Motor neuron (in vitro differentiated cells): Measurements from ENCODE around the gene FST. TPM values are rescaled to one million over a fixed set of nuclear protein-coding genes. Genes with fewer than 3 reads are reported as not detected.

ENCODE experiments used
- ATAC-seq, 8 experiments: fragments of 200-7000 bp; cut with Tn5 transposase; replicated peaks in 6 of 8; 2 replicates each; pipeline ENCODE4 v1.8.0; 2021; ENCODE audit warnings: mild to moderate bottlenecking in 8 of 8, moderate library complexity in 8 of 8
- H3K27ac ChIP-seq, 2 donors: fragments of 250-450 bp; sonication (Bioruptor Pico); 2 replicates each; pipeline ENCODE4 v1.9.0; 2021; ENCODE audit warnings: antibody characterized with exemption in 2 of 2, mild to moderate bottlenecking in 2 of 2, moderate library complexity in 1 of 2
- H3K4me1 ChIP-seq, 2 donors: fragments of 250-450 bp; sonication (Bioruptor Pico); replicated peaks in 1 of 2; 2 replicates each; pipeline ENCODE4 v1.6.1; 2021; ENCODE audit warnings: antibody characterized with exemption in 2 of 2, mild to moderate bottlenecking in 2 of 2, moderate library complexity in 1 of 2
- H3K4me3 ChIP-seq, 5 donors: fragments of 250-450 bp; sonication (Bioruptor Pico); 2 replicates each; pipeline ENCODE4 v1.9.0; 2021; ENCODE audit warnings: antibody characterized with exemption in 5 of 5, mild to moderate bottlenecking in 5 of 5, moderate library complexity in 4 of 5
- WGBS, 10 experiments: fragments of 450-650 bp; shearing (Covaris generic); methylation state at CpG; one replicate each; pipeline ENCODE4 v1.0.0; 2022; 5-methylcytosine and 5-hydroxymethylcytosine counted together
- in situ Hi-C, 9 experiments: fragments of 400-800 bp; cut with MboI; loops; one replicate each; pipeline ENCODE4 v1.15.0; 2021; ENCODE audit warnings: low sequenced_read_pairs in 9 of 9, low pct_unique_long_range_greater_than_20kb in 2 of 9; ENCODE audit not compliant: unreplicated experiment in 9 of 9
- total RNA-seq, 8 experiments: library from RNA; unstranded; fragments of 300-600 nt; gene quantifications; 2 replicates each; pipeline versions ENCODE4 v1.2.3 to v1.2.4, GENCODE V29; 2022

The FST gene, protein sequence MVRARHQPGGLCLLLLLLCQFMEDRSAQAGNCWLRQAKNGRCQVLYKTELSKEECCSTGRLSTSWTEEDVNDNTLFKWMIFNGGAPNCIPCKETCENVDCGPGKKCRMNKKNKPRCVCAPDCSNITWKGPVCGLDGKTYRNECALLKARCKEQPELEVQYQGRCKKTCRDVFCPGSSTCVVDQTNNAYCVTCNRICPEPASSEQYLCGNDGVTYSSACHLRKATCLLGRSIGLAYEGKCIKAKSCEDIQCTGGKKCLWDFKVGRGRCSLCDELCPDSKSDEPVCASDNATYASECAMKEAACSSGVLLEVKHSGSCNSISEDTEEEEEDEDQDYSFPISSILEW
- total RNA-seq: 10 to 100 TPM in 2 of 8 experiments, 1 to 10 TPM in 3, under 1 TPM in 3; 0.41 to 34.8 (median 1.9) TPM

GRCh38 chr5:53480416-53481158 is at the start of gene FST:
Gene FST (plus strand): TSS chr5:53480629. CDS start chr5:53480792, 163 bp downstream.
- Histone ChIP-seq H3K27ac (peak within 1 kb of the TSS in 1 of 2 donors; percentile 13), H3K4me1 (peaks cover 0 to 2% of the 10 kb centered on the region in 2 donors), H3K4me3 (peak within 1 kb of the TSS; percentile 39 to 69 (median 56))
- in situ Hi-C loops: loop anchor here in 1 of 9 experiments (25.0 kb wide), 1 partner anchor 382 kb away; no protein-coding TSS in a partner anchor
- 0 to 20% (median 0%) methylated on average over 1 to 7 of the region's 64 CpGs; no CpG with 5 or more reads in 3 of the 10 experiments for WGBS, 10 experiments
- peak; percentile 8 to 62 (median 47) for ATAC-seq

DNA sequence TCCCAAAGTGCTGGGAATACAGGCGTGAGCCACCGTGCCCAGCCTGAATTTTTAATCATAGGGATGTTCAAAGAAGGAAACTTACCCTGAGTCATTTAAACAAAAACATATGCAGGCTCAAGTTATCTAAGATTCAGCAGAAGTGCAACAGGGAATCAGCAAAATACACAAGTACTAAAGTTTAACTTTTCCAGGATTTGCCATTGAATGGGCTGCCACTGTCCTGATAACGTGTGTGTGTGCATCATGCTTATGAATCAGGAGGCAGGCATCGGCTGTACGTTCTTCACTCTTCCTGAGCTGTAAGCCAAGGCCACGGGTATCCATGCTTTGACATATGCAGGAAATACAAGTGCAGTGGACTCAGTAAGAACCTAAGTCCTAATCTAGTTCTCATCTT is 48.8 kb upstream of the FST start:
- H3K27ac ChIP-seq: no peak overlapping the region
- no peak for ATAC-seq
- WGBS, 10 experiments: 0 to 100% (median 81%) methylated on average over 1 to 6 of the region's 6 CpGs; no CpG with 5 or more reads in 3 of the 10 experiments
- in situ Hi-C loops: loop anchor here in 3 of 9 experiments (10.0 to 25.0 kb wide), 2 partner anchors 167 to 269 kb away; no protein-coding TSS in a partner anchor
- no peak overlapping the region for H3K4me3 ChIP-seq
- H3K4me1 ChIP-seq: peaks cover 2 to 3% of the 10 kb centered on the region in 2 donors

GRCh38 chr5:53433026-53433425 is 47.4 kb upstream of the FST start:
- no peaks in the 10 kb centered on the region for H3K4me1 ChIP-seq
- H3K27ac ChIP-seq: no peak overlapping the region
- H3K4me3 ChIP-seq: no peak overlapping the region
- ATAC-seq: no peak
- in situ Hi-C loops: loop anchor here in 3 of 9 experiments (10.0 to 25.0 kb wide), 2 partner anchors 168 to 271 kb away; no protein-coding TSS in a partner anchor
- WGBS, 10 experiments: 44 to 88% (median 67%) methylated on average over 1 of the region's 1 CpG; no CpG with 5 or more reads in 3 of the 10 experiments

DNA sequence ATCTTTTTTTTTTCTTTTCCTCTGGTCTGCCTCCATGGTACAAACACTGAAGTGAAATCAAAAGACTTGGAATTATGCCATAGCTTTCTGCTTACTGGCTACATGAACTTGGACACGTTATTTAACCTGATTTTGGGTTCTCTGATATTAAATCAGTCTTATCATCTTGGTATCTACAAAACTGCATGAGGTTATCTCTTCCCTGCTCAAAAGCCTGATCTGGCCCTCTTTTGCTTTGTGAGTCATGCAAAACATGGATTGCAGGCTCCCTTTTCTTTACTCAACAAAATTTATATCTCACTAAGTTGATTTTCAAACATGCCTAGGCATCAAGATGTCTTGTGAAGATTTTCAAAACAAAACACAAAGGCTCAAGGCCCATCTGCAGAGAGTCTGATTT is 45.9 kb upstream of the FST start:
- 50 to 100% (median 83%) methylated on average over 1 of the region's 1 CpG; no CpG with 5 or more reads in 1 of the 10 experiments for WGBS, 10 experiments
- H3K4me1 ChIP-seq: no peaks in the 10 kb centered on the region
- in situ Hi-C loops: loop anchor here in 3 of 9 experiments (10.0 to 25.0 kb wide), 2 partner anchors 170 to 272 kb away; no protein-coding TSS in a partner anchor
- no peak overlapping the region for H3K4me3 ChIP-seq
- H3K27ac ChIP-seq: no peak overlapping the region
- ATAC-seq: no peak

- Histone ChIP-seq H3K27ac (no peak overlapping the region), H3K4me1 (no peaks in the 10 kb centered on the region), H3K4me3 (no peak overlapping the region)
- no peak for ATAC-seq
- in situ Hi-C loops: loop anchor here in 3 of 9 experiments (10.0 to 25.0 kb wide), 2 partner anchors 172 to 274 kb away; no protein-coding TSS in a partner anchor
- 58 to 100% (median 77%) methylated on average over 1 to 2 of the region's 2 CpGs; no CpG with 5 or more reads in 2 of the 10 experiments for WGBS, 10 experiments
These were observed 43.8 kb upstream of the FST start for GRCh38 chr5:53436480-53437191.

DNA sequence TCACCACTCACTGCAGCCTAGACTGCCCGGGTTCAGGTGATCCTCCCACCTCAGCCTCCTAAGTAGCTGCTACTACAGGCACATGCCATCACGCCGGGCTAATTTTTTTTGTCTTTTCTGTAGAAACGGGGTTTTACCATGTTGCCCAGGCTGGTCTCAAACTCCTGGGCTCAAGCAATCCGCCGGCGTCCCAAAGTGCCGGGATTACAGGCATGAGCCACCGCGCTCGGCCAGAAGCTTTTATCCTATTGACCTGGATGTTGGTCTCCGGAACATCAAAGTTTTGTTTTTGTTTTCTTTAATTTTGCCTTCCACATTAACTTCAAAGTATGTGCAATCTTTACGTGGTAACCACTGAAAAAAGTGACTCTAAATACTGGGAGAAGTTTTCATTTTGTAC is 42.4 kb upstream of the FST start:
- no peaks in the 10 kb centered on the region for H3K4me1 ChIP-seq
- 74 to 96% (median 92%) methylated on average over 2 to 13 of the region's 13 CpGs for WGBS, 10 experiments
- no peak overlapping the region for H3K4me3 ChIP-seq
- no peak overlapping the region for H3K27ac ChIP-seq
- ATAC-seq: no peak
- in situ Hi-C loops: loop anchor here in 3 of 9 experiments (10.0 to 25.0 kb wide), 2 partner anchors 173 to 276 kb away; no protein-coding TSS in a partner anchor

DNA sequence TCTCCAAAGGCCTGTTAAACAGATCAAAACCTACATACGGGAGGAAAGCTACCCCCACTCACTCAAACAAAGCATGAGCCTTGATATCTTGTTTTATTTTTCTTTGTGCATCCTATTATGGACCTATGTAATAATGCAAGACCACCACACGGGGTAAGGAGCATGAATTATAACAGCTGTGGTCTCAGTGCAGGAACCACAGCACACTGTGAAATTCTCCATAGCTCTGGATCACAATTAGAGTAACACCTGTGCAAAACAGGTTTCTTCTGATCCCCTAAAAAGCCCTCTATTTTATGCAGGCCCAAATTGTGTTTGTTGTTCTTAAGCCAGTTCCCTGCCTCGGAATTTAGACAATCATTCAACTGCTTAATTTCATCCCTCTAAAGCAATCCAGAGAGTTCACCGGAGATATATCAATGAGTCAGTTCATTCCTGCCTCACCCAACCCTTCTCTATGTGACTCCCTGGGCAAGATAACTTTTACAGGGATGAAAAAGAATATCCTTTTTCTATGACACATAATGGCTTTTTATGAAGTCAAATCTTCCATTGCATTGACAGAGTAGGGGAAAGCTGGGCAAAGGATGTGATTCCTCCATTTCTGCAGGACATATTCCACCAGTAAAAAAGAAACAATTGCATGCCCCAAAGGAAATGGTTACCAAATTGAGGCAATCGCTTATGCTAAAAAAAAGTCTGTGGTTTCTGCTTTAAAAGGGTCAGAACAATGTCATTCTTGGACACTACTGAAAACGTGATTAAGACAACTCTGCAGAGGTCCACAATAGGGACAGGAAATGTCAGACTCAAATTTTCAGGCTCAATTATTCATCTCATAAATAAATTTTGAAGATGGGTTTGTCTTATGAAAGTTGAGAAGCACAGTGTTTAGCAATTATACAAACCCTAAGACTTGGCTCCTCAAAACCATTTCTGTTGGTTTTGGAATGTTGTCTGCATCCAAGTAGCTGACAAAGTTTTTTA is 41.6 kb upstream of the FST start:
- no peak overlapping the region for H3K27ac ChIP-seq
- in situ Hi-C loops: loop anchor here in 3 of 9 experiments (10.0 to 25.0 kb wide), 2 partner anchors 174 to 276 kb away; no protein-coding TSS in a partner anchor
- peak in 2 of 8 experiments; percentile 63 to 69 for ATAC-seq
- H3K4me3 ChIP-seq: no peak overlapping the region
- WGBS, 10 experiments: 7 to 93% (median 82%) methylated on average over 2 to 6 of the region's 6 CpGs
- H3K4me1 ChIP-seq: no peaks in the 10 kb centered on the region

DNA sequence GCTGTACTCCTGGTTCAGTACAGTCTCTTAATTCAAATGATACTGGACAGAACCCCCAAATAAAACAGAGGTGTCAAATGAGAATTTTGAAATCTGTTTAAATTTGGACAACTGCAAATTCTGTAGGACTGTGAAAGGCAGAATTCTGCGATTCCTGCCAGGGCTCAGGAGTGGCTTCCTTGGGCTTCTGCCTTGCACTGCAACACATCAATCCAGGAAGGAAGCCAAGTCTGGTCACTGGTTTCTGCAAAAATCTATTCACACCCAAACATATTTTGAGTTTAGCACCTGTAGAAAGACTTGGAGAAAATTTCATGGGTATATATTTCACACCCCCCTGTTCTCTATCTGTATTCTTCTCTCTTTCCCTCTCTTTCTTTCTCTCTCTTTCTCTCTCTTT is 37.5 kb upstream of the FST start:
- no peak for ATAC-seq
- WGBS, 10 experiments: 20 to 100% (median 100%) methylated on average over 1 of the region's 1 CpG; no CpG with 5 or more reads in 2 of the 10 experiments
- Histone ChIP-seq H3K4me1 (no peaks in the 10 kb centered on the region), H3K4me3 (no peak overlapping the region), H3K27ac (no peak overlapping the region)
- in situ Hi-C loops: loop anchor here in 3 of 9 experiments (25.0 kb wide), 1 partner anchor 281 kb away; no protein-coding TSS in a partner anchor

GRCh38 chr5:53445569-53445968 is 34.9 kb upstream of the FST start:
- in situ Hi-C loops: loop anchor here in 3 of 9 experiments (25.0 kb wide), 1 partner anchor 283 kb away; no protein-coding TSS in a partner anchor
- WGBS, 10 experiments: 11 to 89% (median 78%) methylated on average over 1 of the region's 1 CpG; no CpG with 5 or more reads in 3 of the 10 experiments
- ATAC-seq: no peak

DNA sequence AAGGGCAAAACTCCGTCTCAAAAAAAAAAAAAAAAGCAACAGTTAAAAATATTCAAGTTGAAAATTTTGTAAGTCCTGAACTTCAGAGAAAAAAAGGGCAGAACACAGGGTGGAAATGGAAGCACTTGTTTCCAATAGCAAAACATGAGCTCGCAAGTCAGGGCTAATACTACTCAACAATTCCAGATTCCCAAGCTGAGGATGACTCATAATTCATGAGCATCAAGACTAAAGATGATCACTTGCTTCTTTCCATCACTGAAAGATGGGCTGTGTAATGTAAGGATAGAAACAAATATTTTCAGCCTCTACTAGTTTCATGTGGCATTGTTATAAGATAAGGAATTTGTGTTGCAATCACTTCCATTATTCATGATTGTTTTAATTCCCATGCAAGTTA is 33.5 kb upstream of the FST start:
- in situ Hi-C loops: loop anchor here in 3 of 9 experiments (25.0 kb wide), 1 partner anchor 285 kb away; no protein-coding TSS in a partner anchor

More at GRCh38 chr5:53445569-53445968, 34.9 kb upstream of the FST start:
- H3K27ac ChIP-seq: no peak overlapping the region
- H3K4me1 ChIP-seq: no peaks in the 10 kb centered on the region
- H3K4me3 ChIP-seq: no peak overlapping the region

GRCh38 chr5:53448851-53449250 is 31.6 kb upstream of the FST start:
- in situ Hi-C loops: loop anchor here in 3 of 9 experiments (25.0 kb wide), 1 partner anchor 287 kb away; no protein-coding TSS in a partner anchor
- ATAC-seq: no peak
- 71 to 100% (median 98%) methylated on average over 1 of the region's 1 CpG for WGBS, 10 experiments
- Histone ChIP-seq H3K27ac (no peak overlapping the region), H3K4me1 (no peaks in the 10 kb centered on the region), H3K4me3 (no peak overlapping the region)

More for the DNA sequence above, 33.5 kb upstream of the FST start:
- H3K4me3 ChIP-seq: no peak overlapping the region
- ATAC-seq: no peak
- no peaks in the 10 kb centered on the region for H3K4me1 ChIP-seq
- 86 to 100% (median 94%) methylated on average over 1 to 2 of the region's 2 CpGs; no CpG with 5 or more reads in 5 of the 10 experiments for WGBS, 10 experiments
- H3K27ac ChIP-seq: no peak overlapping the region
